Stimulated activated CD4-positive, alpha-beta T cell treated with anti-CD3 and anti-CD28 coated beads, TNF-alpha, amount 100 ng/mL, for 4 hours (primary cell): ENCODE results near the gene IL17A.
"Not testable (repeated sequence)": the region's sequence is repeated elsewhere in the genome, so short reads cannot be mapped to it uniquely, and the experiment has no call there.

Source experiments
- DNase-seq, 3 experiments: peaks; one replicate each; pipeline ENCODE4 v3.0.0-alpha.2; 2020; ENCODE audit warnings: low read depth in 3 of 3

The IL17A gene

GRCh38 chr6:52164319-52165094 is 21.7 kb upstream of the IL17A start:
- DNase-seq, result no peak

GRCh38 chr6:52167267-52167666 is 18.9 kb upstream of the IL17A start:
- no peak for DNase-seq

- DNase-seq, result not testable (repeated sequence)
These were observed 17.8 kb upstream of the IL17A start for GRCh38 chr6:52168351-52168750.

GRCh38 chr6:52174118-52174517 is 12.1 kb upstream of the IL17A start:
- no peak for DNase-seq

- no peak for DNase-seq
These were observed 9.6 kb upstream of the IL17A start for GRCh38 chr6:52176550-52176949.

GRCh38 chr6:52177961-52178360 is 8.2 kb upstream of the IL17A start:
- no peak for DNase-seq

- no peak for DNase-seq
These were observed 5.2 kb upstream of the IL17A start for GRCh38 chr6:52180787-52181558.

- no peak for DNase-seq
These were observed 3.0 kb upstream of the IL17A start for GRCh38 chr6:52183131-52183713.

- DNase-seq, result no peak
These were observed 305 bp downstream of the IL17A start for GRCh38 chr6:52186480-52186879.

- DNase-seq, result no peak
These were observed 923 bp downstream of the IL17A start for GRCh38 chr6:52187098-52187497.

GRCh38 chr6:52189974-52190373 is 3.8 kb downstream of the IL17A start:
- no peak for DNase-seq

- no peak for DNase-seq
These were observed 4.2 kb downstream of the IL17A start for GRCh38 chr6:52190409-52190808.

- DNase-seq, result no peak
These were observed 5.6 kb downstream of the IL17A start for GRCh38 chr6:52191824-52192223.

- DNase-seq, result no peak
These were observed 9.7 kb downstream of the IL17A start for GRCh38 chr6:52195886-52196285.

- not testable (repeated sequence) for DNase-seq
These were observed 13.9 kb downstream of the IL17A start for GRCh38 chr6:52200088-52200487.

- no peak for DNase-seq
These were observed 14.9 kb downstream of the IL17A start for GRCh38 chr6:52201046-52201445.

- no peak for DNase-seq
These were observed 15.3 kb downstream of the IL17A start for GRCh38 chr6:52201493-52201892.

GRCh38 chr6:52207066-52207465 is 20.9 kb downstream of the IL17A start:
- DNase-seq, result no peak

- DNase-seq, result no peak
These were observed 22.4 kb downstream of the IL17A start for GRCh38 chr6:52208612-52209011.

GRCh38 chr6:52209770-52210169 is 23.6 kb downstream of the IL17A start:
- no peak for DNase-seq

- no peak for DNase-seq
These were observed 24.1 kb downstream of the IL17A start for GRCh38 chr6:52210227-52210626.

- DNase-seq, result no peak
These were observed 27.0 kb downstream of the IL17A start for GRCh38 chr6:52213127-52213526.

- DNase-seq, result no peak
These were observed 29.6 kb downstream of the IL17A start for GRCh38 chr6:52215787-52216186.
